GM20000 (cell line): ENCODE measurements around the gene SLC51A.

ENCODE experiments used
- DNase-seq: peaks from one replicate; pipeline ENCODE4 v3.0.0; 2012; ENCODE audit warnings: low spot score
- TF ChIP-seq, protein P1 (sequence below): IDR thresholded peaks from 2 replicates; pipeline ENCODE4 v1.5.1; 2012; ENCODE audit warnings: mild to moderate bottlenecking, control low read depth; ENCODE audit errors: extremely low read depth, missing control alignments

The SLC51A gene

DNA sequence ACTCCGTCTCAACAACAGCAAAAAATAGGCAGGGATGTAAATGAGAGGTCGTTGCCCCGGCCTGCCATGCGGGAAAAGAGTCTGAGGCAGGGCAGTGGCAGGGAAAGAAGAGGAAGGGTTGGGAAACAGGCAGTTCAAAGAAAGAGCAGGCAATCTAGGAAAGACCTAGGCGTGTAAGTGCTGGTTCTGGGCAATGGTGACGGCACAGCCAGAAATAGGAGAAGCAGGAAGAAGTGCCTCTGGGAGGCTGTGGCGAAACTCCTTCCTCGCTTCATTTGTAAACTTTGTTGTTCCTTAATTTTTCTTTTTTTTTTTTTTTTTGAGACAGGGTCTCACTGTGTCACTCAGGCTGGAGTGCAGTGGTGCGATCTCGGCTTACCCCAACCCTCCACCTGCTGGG lies 4.3 kb downstream of the SLC51A start:
- DNase-seq, result no peak
- TF ChIP-seq, protein P1, sequence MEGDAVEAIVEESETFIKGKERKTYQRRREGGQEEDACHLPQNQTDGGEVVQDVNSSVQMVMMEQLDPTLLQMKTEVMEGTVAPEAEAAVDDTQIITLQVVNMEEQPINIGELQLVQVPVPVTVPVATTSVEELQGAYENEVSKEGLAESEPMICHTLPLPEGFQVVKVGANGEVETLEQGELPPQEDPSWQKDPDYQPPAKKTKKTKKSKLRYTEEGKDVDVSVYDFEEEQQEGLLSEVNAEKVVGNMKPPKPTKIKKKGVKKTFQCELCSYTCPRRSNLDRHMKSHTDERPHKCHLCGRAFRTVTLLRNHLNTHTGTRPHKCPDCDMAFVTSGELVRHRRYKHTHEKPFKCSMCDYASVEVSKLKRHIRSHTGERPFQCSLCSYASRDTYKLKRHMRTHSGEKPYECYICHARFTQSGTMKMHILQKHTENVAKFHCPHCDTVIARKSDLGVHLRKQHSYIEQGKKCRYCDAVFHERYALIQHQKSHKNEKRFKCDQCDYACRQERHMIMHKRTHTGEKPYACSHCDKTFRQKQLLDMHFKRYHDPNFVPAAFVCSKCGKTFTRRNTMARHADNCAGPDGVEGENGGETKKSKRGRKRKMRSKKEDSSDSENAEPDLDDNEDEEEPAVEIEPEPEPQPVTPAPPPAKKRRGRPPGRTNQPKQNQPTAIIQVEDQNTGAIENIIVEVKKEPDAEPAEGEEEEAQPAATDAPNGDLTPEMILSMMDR, result no peak

DNA sequence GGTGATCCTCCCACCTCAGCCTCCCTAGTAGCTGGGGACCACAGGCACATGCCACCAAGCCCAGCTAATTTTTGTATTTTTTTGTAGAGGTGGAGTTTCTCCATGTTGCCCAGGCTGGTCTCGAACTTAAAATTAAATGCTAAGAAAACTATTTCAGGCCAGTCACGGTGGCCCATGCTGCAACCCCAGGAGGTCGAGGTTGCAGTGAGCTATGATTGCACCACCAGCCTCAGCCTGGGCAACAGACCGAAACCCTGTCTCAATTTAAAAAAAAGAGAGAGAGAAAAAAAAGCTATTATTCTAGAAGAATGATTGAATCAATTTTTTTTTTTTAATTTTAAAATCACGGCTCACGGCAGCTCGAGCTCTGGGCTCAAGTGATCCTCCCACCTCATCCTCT lies 4.7 kb downstream of the SLC51A start:
- TF ChIP-seq, protein P1, result no peak
- no peak for DNase-seq

DNA sequence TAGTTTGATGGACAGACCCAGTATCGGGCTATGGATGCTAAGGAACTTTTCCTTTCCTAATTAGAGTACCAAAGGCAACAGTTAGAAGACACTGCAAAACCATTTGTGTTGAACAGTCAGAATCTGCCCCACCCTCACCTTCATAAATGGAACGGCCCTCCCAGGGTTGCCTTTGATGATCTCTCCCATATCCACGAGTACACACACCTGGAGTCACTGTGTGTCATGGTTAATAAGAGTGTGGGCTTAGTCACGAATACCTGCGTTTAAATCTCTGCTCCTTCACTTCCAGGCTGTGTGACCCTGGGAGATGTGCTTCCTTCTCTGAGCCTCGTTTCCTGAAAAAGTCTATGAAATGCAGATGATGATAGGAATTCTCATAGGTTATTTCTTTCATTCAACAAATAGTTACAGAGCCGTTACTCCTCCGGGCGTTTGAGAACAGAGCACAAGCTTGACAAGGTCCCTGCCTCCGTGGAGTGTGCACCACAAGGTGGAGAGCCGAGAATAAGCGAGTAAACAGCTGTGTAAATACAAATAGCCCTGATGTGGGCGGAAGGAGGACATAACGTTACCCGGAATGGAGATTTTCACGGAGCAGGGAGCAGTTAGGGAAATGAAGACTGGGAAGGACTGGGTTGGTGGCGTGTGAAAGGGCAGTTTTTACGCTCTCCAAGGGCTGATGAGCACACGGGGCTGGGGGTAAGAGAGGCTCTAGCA lies 6.7 kb downstream of the SLC51A start:
- TF ChIP-seq, protein P1, result no peak
- no peak for DNase-seq

DNA sequence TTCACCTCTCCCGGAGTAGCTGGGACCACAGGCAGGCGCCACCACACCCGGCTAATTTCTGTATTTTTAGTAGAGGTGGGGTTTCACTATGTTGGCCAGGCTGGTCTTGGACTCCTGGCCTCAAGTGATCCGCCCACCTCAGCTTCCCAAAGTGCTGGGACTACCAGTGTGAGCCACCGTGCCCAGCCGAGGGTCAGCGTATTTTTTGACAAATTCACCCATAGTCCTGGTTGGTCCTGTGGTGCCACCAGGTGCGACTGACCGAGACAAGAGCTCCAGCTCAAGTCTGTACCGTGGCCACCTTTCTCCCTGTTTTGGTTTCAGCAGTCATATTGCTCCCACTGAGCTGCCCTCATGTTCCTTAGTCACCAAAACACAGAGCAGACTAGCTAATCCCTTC lies 8.8 kb downstream of the SLC51A start:
- TF ChIP-seq, protein P1, result no peak

DNA sequence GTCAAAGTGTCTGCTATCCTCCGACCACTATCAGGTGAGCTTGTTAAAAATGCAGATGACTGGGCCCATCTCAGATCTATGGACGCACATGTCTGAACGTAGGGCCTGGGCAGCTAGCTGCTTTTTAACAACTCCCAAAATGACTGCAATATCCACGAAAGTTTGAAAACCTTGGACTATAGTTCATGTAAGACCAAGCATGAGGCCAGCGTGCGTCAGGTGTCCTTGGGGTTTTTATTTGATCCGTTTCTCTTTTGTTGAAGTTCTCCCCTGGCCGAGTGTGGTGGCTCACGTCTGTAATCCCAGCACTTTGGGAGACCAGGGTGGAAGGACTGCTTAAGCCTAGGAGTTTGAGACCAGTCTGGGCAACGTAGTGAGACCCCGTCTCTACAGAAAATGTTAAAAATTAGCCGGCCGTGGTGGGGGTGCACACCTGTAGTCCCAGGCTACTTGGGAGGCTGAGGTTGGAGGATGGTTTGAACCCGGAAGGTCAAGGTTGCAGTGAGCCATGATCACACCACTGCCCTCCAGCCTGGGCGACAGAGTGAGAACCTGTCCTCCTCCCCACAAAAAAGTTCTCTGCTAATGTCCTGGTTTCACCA lies 9.5 kb downstream of the SLC51A start:
- TF ChIP-seq, protein P1, result no peak
- no peak for DNase-seq

More for the DNA sequence above, 8.8 kb downstream of the SLC51A start:
- no peak for DNase-seq

DNA sequence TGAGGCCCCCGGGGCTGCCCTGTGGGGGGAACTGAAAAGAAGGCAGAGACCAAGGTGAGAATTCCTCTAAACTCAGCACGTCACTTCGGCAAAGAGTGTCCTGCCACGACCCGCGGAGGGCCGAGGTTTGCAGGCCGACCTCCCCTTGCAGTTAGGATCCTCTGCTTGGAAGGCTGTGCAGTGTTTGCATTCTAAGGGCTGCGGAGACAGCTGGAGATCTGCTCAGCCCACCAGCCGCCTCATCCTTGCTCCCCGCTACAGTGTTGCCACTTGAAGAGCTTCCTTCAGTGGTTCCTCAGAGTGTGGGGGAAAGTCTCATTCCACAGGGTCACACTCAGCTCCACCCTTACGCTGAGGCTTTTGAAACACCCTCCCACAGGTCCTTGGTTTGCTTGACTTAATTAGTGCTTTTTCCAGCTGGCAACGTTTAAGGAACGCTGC lies 10.8 kb downstream of the SLC51A start:
- DNase-seq, result no peak
- TF ChIP-seq, protein P1, result no peak

DNA sequence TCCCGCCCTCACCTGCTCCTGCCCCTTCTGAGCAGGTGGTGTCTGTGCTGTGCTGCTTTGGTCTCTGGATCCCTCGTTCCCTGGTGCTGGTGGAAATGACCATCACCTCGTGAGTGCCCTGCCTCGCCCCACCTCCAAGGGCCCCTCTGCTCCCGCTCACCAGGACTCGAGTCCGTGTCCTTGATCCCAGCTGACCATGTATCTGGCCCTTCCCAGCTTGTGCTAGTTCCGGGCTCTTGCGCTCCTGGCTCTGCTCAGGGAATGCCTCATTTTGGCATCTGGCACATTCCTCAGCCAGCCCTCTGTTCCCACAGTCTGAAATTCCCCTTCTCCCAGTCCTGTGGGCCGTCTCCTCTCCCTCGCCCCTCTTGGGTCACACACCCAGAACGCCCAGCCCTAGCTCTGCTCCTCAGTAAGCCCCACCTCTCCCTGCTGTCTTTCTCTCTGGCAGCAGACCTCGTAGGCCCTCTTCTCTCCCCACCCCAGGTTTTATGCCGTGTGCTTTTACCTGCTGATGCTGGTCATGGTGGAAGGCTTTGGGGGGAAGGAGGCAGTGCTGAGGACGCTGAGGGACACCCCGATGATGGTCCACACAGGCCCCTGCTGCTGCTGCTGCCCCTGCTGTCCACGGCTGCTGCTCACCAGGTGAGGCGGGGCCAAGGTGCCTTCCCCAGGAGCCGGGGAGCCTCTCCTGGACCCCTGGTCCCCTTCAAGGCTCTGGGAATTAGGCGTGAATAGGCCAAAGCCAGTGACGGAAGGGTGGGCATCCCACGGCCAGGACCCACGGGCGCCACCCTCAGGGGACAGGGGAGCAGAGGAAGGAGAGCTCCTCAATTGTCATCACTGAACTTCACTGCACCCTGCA lies 11.5 kb downstream of the SLC51A start:
- no peak for DNase-seq
- TF ChIP-seq, protein P1, result no peak
